Measurements from ENCODE around the gene CDKN1A.
"Not testable (repeated sequence)": the region's sequence is repeated elsewhere in the genome, so short reads cannot be mapped to it uniquely, and the experiment has no call there.

CDKN1A gene

GRCh38 chr6:36643977-36644376 is 34.5 kb upstream of the CDKN1A start:
- Mint-ChIP-seq H3K27ac (no peak overlapping the region), H3K27me3 (no peaks in the 10 kb centered on the region), H3K4me3 (no peak overlapping the region), H3K4me1 (ENCODE audit: low read depth in 2 of 2) (no peaks in the 10 kb centered on the region), H3K36me3 (ENCODE audit: insufficient read depth) (no peaks in the 10 kb centered on the region), H3K9me3 (no peaks in the 10 kb centered on the region)
- DNase-seq, result no peak
- no peak for ATAC-seq (replicated peaks)

GRCh38 chr6:36649086-36649485 is 29.4 kb upstream of the CDKN1A start:
- Mint-ChIP-seq H3K27ac (no peak overlapping the region), H3K4me1 (ENCODE audit: low read depth in 2 of 2) (no peaks in the 10 kb centered on the region), H3K36me3 (ENCODE audit: insufficient read depth) (no peaks in the 10 kb centered on the region), H3K4me3 (no peak overlapping the region), H3K9me3 (no peaks in the 10 kb centered on the region), H3K27me3 (peaks cover 18 to 41% of the 10 kb centered on the region in 2 donors)
- no peak for DNase-seq
- ATAC-seq (replicated peaks), result no peak

- Mint-ChIP-seq H3K36me3 (ENCODE audit: insufficient read depth) (no peaks in the 10 kb centered on the region), H3K9me3 (no peaks in the 10 kb centered on the region), H3K4me3 (no peak overlapping the region), H3K27me3 (peaks cover 22 to 45% of the 10 kb centered on the region in 2 donors), H3K27ac (no peak overlapping the region), H3K4me1 (ENCODE audit: low read depth in 2 of 2) (no peaks in the 10 kb centered on the region)
- ATAC-seq (replicated peaks), result no peak
- no peak for DNase-seq
These were observed 28.6 kb upstream of the CDKN1A start for GRCh38 chr6:36649701-36650484.

GRCh38 chr6:36650848-36651478 is 27.6 kb upstream of the CDKN1A start:
- no peak for DNase-seq
- Mint-ChIP-seq H3K27me3 (peaks cover 33 to 56% of the 10 kb centered on the region in 2 donors), H3K27ac (no peak overlapping the region), H3K4me3 (no peak overlapping the region), H3K36me3 (ENCODE audit: insufficient read depth) (no peaks in the 10 kb centered on the region), H3K9me3 (no peaks in the 10 kb centered on the region), H3K4me1 (ENCODE audit: low read depth in 2 of 2) (no peaks in the 10 kb centered on the region)
- ATAC-seq (replicated peaks), result no peak

GRCh38 chr6:36651659-36652379 is 26.7 kb upstream of the CDKN1A start:
- H3K27ac Mint-ChIP-seq, result no peak overlapping the region
- ATAC-seq (replicated peaks) (no peak), DNase-seq (no peak)
- H3K4me1 Mint-ChIP-seq (ENCODE audit: low read depth in 2 of 2), result no peaks in the 10 kb centered on the region
- peaks cover 38 to 62% of the 10 kb centered on the region in 2 donors for H3K27me3 Mint-ChIP-seq
- no peaks in the 10 kb centered on the region for H3K9me3 Mint-ChIP-seq
- no peak overlapping the region for H3K4me3 Mint-ChIP-seq
- H3K36me3 Mint-ChIP-seq (ENCODE audit: insufficient read depth), result no peaks in the 10 kb centered on the region

- H3K27me3 Mint-ChIP-seq, result peaks cover 48 to 78% of the 10 kb centered on the region in 2 donors
- not testable (repeated sequence) for DNase-seq; H3K4me3 Mint-ChIP-seq; H3K4me1 Mint-ChIP-seq (ENCODE audit: low read depth in 2 of 2); H3K36me3 Mint-ChIP-seq (ENCODE audit: insufficient read depth); ATAC-seq (replicated peaks); H3K9me3 Mint-ChIP-seq; H3K27ac Mint-ChIP-seq
These were observed 24.0 kb upstream of the CDKN1A start for GRCh38 chr6:36654469-36654868.

- no peak for DNase-seq
- no peak overlapping the region for H3K27ac Mint-ChIP-seq
- H3K27me3 Mint-ChIP-seq, result peaks cover 48 to 78% of the 10 kb centered on the region in 2 donors
- H3K9me3 Mint-ChIP-seq, result no peaks in the 10 kb centered on the region
- no peak for ATAC-seq (replicated peaks)
- no peaks in the 10 kb centered on the region for H3K36me3 Mint-ChIP-seq (ENCODE audit: insufficient read depth)
- no peaks in the 10 kb centered on the region for H3K4me1 Mint-ChIP-seq (ENCODE audit: low read depth in 2 of 2)
- H3K4me3 Mint-ChIP-seq, result no peak overlapping the region
These were observed 23.3 kb upstream of the CDKN1A start for GRCh38 chr6:36655085-36655724.

- no peak overlapping the region for H3K4me3 Mint-ChIP-seq
- no peak for ATAC-seq (replicated peaks)
- no peaks in the 10 kb centered on the region for H3K9me3 Mint-ChIP-seq
- no peak overlapping the region for H3K27ac Mint-ChIP-seq
- peaks cover 48 to 72% of the 10 kb centered on the region in 2 donors for H3K27me3 Mint-ChIP-seq
- H3K36me3 Mint-ChIP-seq (ENCODE audit: insufficient read depth), result no peaks in the 10 kb centered on the region
- H3K4me1 Mint-ChIP-seq (ENCODE audit: low read depth in 2 of 2), result no peaks in the 10 kb centered on the region
- no peak for DNase-seq
These were observed 22.1 kb upstream of the CDKN1A start for GRCh38 chr6:36656441-36656840.

GRCh38 chr6:36657271-36657670 is 21.2 kb upstream of the CDKN1A start:
- DNase-seq (no peak), ATAC-seq (replicated peaks) (no peak)
- no peaks in the 10 kb centered on the region for H3K4me1 Mint-ChIP-seq (ENCODE audit: low read depth in 2 of 2)
- no peaks in the 10 kb centered on the region for H3K36me3 Mint-ChIP-seq (ENCODE audit: insufficient read depth)
- no peak overlapping the region for H3K4me3 Mint-ChIP-seq
- H3K27me3 Mint-ChIP-seq, result peaks cover 48 to 63% of the 10 kb centered on the region in 2 donors
- H3K9me3 Mint-ChIP-seq, result no peaks in the 10 kb centered on the region
- H3K27ac Mint-ChIP-seq, result no peak overlapping the region

- H3K4me3 Mint-ChIP-seq, result no peak overlapping the region
- H3K9me3 Mint-ChIP-seq, result no peaks in the 10 kb centered on the region
- ATAC-seq (replicated peaks) (no peak), DNase-seq (no peak)
- H3K27me3 Mint-ChIP-seq, result peaks cover 48 to 56% of the 10 kb centered on the region in 2 donors
- no peaks in the 10 kb centered on the region for H3K36me3 Mint-ChIP-seq (ENCODE audit: insufficient read depth)
- no peak overlapping the region for H3K27ac Mint-ChIP-seq
- no peaks in the 10 kb centered on the region for H3K4me1 Mint-ChIP-seq (ENCODE audit: low read depth in 2 of 2)
These were observed 20.5 kb upstream of the CDKN1A start for GRCh38 chr6:36657942-36658544.

- no peak overlapping the region for H3K27ac Mint-ChIP-seq
- H3K4me1 Mint-ChIP-seq (ENCODE audit: low read depth in 2 of 2), result no peaks in the 10 kb centered on the region
- H3K4me3 Mint-ChIP-seq, result no peak overlapping the region
- no peaks in the 10 kb centered on the region for H3K9me3 Mint-ChIP-seq
- H3K27me3 Mint-ChIP-seq, result peaks cover 38 to 44% of the 10 kb centered on the region in 2 donors
- no peaks in the 10 kb centered on the region for H3K36me3 Mint-ChIP-seq (ENCODE audit: insufficient read depth)
- ATAC-seq (replicated peaks) (no peak), DNase-seq (no peak)
These were observed 19.2 kb upstream of the CDKN1A start for GRCh38 chr6:36659271-36659670.

- no peaks in the 10 kb centered on the region for H3K9me3 Mint-ChIP-seq
- peaks cover 26 to 31% of the 10 kb centered on the region in 2 donors for H3K27me3 Mint-ChIP-seq
- no peaks in the 10 kb centered on the region for H3K36me3 Mint-ChIP-seq (ENCODE audit: insufficient read depth)
- DNase-seq (no peak), ATAC-seq (replicated peaks) (no peak)
- H3K27ac Mint-ChIP-seq, result no peak overlapping the region
- H3K4me1 Mint-ChIP-seq (ENCODE audit: low read depth in 2 of 2), result no peaks in the 10 kb centered on the region
- H3K4me3 Mint-ChIP-seq, result no peak overlapping the region
These were observed 17.6 kb upstream of the CDKN1A start for GRCh38 chr6:36660771-36661471.

- peaks cover 17 to 21% of the 10 kb centered on the region in 2 donors for H3K27me3 Mint-ChIP-seq
- ATAC-seq (replicated peaks) (no peak), DNase-seq (no peak)
- no peaks in the 10 kb centered on the region for H3K9me3 Mint-ChIP-seq
- no peaks in the 10 kb centered on the region for H3K4me1 Mint-ChIP-seq (ENCODE audit: low read depth in 2 of 2)
- no peaks in the 10 kb centered on the region for H3K36me3 Mint-ChIP-seq (ENCODE audit: insufficient read depth)
- H3K4me3 Mint-ChIP-seq, result no peak overlapping the region
- no peak overlapping the region for H3K27ac Mint-ChIP-seq
These were observed 16.1 kb upstream of the CDKN1A start for GRCh38 chr6:36662380-36662779.
